Stimulated activated CD4-positive, alpha-beta T cell treated with anti-CD3 and anti-CD28 coated beads, Interleukin-4, amount 100 ng/mL, for 24 hours (primary cell): ENCODE measurements around the gene CEACAM3.
A peak's percentile ranks its signal among the peaks of the same experiment; 100 is the strongest.

Experiments used
- DNase-seq: peaks from one replicate; pipeline ENCODE4 v3.0.0-alpha.2; 2020

Gene CEACAM3

DNA sequence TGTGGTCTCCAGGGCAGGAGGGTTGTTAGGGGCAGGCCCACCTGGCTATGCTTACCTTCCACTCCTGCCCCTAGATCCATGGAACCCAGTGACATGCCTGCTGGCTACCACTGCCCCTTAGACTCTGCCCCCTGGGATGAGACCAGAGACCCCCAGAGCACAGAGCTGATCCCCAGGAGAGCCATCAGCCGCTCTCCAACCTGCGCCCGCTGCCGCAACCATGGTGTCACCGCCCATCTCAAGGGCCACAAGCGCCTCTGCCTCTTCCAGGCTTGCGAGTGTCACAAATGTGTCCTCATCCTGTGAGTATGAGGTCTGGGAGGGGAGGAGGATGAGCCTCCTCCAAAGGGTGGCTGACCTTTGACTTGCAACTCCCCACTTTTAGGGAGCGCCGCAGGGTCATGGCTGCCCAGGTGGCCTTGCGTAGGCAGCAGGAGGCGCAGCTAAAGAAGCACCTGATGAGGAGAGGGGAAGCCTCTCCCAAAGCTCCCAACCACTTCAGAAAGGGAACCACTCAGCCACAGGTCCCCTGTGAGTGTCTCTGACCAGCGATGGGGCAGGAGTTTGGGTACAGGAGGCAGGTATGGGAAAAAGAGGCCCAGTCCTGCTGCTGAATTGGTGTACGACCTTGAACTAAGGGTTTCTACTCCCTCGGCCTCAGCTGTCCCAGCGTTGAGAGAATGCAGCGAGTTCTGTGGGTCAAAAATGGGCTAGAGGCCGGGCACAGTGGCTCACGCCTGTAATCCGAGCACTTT lies 51.1 kb downstream of the CEACAM3 start:
- DNase-seq: no peak

DNA sequence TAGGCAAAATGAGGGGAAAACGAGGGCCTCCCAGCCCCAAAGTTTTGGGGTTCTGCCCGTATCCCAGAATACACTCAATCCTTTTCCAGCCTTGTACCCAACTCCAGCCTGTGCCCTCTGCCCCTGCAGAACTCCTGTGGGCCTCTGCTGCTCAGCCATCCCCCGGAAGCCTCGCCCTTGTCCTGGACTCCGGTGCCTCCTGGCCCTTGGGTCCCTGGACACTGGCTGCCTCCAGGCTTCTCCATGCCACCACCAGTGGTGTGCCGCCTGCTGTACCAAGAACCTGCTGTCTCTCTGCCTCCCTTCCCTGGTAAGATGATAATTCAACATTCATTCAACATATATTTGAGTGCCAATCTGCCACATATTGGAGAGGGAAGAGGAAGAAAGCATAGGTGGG lies 52.3 kb downstream of the CEACAM3 start:
- DNase-seq: no peak

GRCh38 chr19:41849067-41849466 lies 52.7 kb downstream of the CEACAM3 start:
- DNase-seq: no peak

DNA sequence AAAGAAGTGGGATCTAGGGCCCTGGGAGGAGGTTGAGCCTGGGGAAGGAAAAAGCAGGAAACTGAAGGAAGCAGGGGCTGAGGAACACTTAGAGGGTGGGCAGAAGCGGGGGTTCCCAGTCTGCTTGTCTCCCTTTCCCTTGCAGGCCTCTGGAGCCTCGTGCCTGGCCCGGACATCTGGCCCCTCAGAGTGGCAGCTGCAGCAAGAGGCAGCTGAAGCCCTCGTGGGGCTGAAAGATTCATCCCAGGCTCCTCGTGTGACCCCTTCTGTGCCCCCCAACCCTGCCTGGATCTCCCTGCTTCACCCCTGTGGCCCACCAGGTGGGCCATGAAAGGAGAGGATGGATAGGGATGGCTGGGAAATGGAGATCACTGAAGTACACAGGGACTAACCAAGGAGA lies 54.0 kb downstream of the CEACAM3 start:
- DNase-seq: no peak

DNA sequence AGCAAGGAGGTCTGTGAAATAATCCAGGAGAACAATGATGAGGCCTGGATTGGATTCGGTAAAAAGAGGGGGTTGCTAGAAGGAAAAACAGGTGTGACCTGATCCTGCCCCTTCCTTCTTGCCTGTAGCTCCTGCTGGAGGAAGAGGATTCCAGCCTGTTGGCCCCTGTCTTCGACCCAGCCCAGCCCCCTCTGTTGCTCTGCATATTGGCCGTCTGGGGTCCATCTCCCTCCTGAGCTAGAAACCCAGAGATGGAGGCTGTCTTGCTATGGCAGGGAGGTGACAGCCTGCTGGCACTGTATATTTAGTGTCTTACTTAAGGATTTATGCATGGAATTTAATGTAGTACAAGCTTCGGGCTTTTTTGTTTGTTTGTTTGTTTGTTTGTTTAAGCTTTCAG lies 55.1 kb downstream of the CEACAM3 start:
- no peak for DNase-seq

- DNase-seq: no peak
These were observed 57.0 kb downstream of the CEACAM3 start for GRCh38 chr19:41853344-41853743.

GRCh38 chr19:41853768-41854167 lies 57.4 kb downstream of the CEACAM3 start:
- no peak for DNase-seq

GRCh38 chr19:41859213-41859617 lies 62.8 kb downstream of the CEACAM3 start:
- no peak for DNase-seq

DNA sequence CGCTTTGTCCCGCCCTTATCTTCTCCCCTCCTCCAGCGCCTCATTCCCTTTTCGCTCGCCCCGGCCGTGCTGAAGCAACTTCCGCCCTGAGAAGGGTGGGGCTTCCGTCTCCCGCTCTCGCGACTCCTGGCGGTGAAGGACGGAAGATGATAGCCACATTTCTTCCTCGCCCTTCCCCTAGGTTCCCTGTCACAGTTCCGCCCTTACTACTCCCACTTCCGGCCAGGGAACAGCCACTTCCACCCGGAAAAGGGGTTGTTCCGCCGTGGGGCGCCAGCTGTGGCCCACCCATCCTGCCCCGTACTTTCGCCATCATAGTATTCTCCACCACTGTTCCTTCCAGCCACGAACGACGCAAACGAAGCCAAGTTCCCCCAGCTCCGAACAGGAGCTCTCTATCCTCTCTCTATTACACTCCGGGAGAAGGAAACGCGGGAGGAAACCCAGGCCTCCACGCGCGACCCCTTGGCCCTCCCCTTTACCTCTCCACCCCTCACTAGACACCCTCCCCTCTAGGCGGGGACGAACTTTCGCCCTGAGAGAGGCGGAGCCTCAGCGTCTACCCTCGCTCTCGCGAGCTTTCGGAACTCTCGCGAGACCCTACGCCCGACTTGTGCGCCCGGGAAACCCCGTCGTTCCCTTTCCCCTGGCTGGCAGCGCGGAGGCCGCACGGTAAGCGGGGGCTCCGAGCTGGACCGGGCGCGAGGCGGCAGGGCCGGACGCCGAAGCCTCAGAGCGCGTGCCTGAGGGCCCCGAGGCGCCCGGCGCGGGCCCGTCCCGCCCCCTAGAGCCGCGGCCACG lies 63.4 kb downstream of the CEACAM3 start, which contains the start of gene RPS19:
Gene RPS19, plus strand, starts transcription at position 638 of the 801 bp plus-strand sequence. CDS start 520 bp downstream, outside the sequence.
- DNase-seq: peak; percentile 99

DNA sequence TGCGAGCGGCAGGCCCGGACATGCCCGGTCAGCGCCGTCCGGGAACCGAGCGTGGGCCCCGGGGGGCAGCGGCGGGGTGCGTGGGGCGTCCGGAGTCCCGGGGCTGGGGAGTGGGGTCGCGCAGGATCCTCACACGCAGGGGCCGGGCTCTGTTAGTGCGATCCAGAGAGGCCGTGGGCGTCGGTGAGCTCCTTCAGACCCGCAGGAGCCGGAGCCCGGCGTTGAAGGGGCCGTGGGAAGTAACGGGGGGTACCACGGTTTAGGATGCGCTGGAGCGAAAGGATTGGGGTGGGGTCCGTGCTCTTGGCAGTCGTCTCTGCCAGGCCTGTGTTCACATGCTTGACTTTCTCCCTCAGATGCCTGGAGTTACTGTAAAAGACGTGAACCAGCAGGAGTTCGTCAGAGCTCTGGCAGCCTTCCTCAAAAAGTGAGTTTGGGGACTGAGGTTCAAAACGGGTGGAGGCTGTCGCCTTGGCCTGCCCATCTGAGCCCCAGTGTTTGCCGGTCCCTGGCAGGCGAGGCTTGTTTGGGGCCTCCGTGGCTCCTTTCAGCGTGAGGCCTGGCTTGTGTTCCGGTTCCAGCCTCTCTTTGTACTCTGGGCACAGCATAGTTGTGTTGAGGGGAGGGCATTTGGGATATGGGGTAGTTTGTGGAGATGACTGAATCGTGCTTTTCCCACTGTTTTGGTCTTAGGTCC lies 64.2 kb downstream of the CEACAM3 start:
- DNase-seq: peak; percentile 46
